HG03521 (cell line): ENCODE data around the gene PLN.
A peak's percentile ranks its signal among the peaks of the same experiment; 100 is the strongest.

ENCODE experiments used
- ATAC-seq: cut with Tn5 transposase; IDR thresholded peaks from one replicate; pipeline ENCODE4 v1.9.1; 2021; ENCODE audit warnings: mild to moderate bottlenecking, moderate library complexity; ENCODE audit not compliant: unreplicated experiment

The PLN gene

GRCh38 chr6:118536478-118536877, 11.6 kb upstream of the PLN start:
- ATAC-seq, result no peak

GRCh38 chr6:118537574-118537973, 10.5 kb upstream of the PLN start:
- ATAC-seq, result no peak

- no peak for ATAC-seq
Measured at GRCh38 chr6:118542184-118542952, 5.7 kb upstream of the PLN start.

GRCh38 chr6:118544105-118544504, 4.0 kb upstream of the PLN start:
- ATAC-seq, result no peak

- ATAC-seq, result no peak
Measured at GRCh38 chr6:118546164-118546879, 1.8 kb upstream of the PLN start.

- no peak for ATAC-seq
Measured at GRCh38 chr6:118546880-118547218, 1.2 kb upstream of the PLN start.

GRCh38 chr6:118548613-118549012, 517 bp downstream of the PLN start:
- no peak for ATAC-seq

GRCh38 chr6:118551063-118552053, 3.3 kb downstream of the PLN start:
- peak; percentile 68 for ATAC-seq

GRCh38 chr6:118553132-118553531, 5.0 kb downstream of the PLN start:
- ATAC-seq, result no peak

GRCh38 chr6:118554698-118555097, 6.6 kb downstream of the PLN start:
- ATAC-seq, result no peak

GRCh38 chr6:118558464-118559217, 10.5 kb downstream of the PLN start:
- ATAC-seq, result no peak

GRCh38 chr6:118559659-118560058, 11.6 kb downstream of the PLN start:
- peak; percentile 65 for ATAC-seq

GRCh38 chr6:118562248-118562647, 14.2 kb downstream of the PLN start:
- no peak for ATAC-seq

- ATAC-seq, result no peak
Measured at GRCh38 chr6:118562959-118563358, 14.9 kb downstream of the PLN start.

- peak; percentile 99 for ATAC-seq
Measured at GRCh38 chr6:118565311-118565960, 17.3 kb downstream of the PLN start.

GRCh38 chr6:118567974-118568373, 19.9 kb downstream of the PLN start:
- ATAC-seq, result no peak

- ATAC-seq, result no peak
Measured at GRCh38 chr6:118569498-118569897, 21.4 kb downstream of the PLN start.

GRCh38 chr6:118571121-118571520, 23.0 kb downstream of the PLN start:
- no peak for ATAC-seq

- ATAC-seq, result no peak
Measured at GRCh38 chr6:118574051-118574865, 26.2 kb downstream of the PLN start.
